Activated T-cell treated with anti-CD3 and anti-CD28 coated beads for 1 hour (primary cell): ENCODE results near the gene COLGALT1.

ENCODE experiments used
- DNase-seq: peaks from one replicate; pipeline ENCODE4 v3.0.0-alpha.2; 2020; ENCODE audit warnings: low read depth

The COLGALT1 gene

DNA sequence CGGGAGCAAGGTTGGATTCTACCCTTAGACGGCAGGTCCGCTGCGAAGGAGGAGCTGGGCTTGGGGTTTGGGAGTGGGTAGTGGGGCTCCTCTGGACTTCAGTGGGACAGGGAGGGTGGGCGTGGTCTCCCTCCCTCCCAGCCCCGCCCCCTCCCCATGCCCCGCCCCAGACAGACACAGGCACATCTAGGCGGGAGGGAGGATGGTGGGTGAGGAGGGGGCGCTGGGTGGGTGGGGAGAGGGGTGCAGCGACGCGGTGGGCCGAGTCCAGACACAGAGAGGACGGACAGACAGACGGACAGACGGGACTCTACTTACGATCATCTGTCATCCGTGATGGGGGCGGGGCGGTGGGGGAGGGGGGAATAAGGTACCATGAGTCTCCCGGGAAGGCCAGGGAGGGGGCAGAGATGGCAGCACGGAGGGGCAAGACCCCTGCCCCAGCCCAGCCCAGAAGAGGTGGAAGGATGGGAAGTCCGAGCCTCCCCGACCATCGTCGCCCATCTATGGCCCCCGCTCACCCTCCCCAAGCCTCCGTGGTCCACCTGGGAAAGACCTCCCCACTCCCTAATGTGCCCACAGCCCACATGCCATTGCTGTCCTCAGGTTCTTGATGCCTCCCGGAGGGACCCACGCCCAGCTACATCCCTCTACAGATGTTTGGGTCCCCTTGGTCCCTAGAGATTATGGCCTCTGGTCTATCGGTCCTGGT lies 67.9 kb downstream of the COLGALT1 start:
- DNase-seq = no peak

- no peak for DNase-seq
These were observed 69.0 kb downstream of the COLGALT1 start for GRCh38 chr19:17624314-17624991.

DNA sequence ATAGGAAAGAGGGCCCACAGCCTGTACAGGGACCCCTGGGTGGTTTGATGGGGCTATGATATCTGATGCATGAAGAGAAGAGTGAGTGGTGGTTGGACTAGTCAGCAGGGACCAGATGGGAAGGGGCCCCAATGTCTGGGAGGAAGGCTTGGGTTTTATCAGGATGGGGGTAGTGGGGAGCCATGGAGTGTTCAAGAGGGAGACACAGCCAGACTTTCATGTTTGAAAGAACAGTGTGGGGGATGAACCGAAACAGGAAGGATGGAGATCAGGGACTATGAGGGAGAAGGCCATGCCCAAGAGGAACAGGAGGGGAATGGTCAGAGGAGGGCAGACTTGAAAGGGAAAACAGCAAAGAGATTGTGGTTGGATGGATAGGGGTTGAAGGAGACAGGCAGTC lies 69.6 kb downstream of the COLGALT1 start:
- no peak for DNase-seq

DNA sequence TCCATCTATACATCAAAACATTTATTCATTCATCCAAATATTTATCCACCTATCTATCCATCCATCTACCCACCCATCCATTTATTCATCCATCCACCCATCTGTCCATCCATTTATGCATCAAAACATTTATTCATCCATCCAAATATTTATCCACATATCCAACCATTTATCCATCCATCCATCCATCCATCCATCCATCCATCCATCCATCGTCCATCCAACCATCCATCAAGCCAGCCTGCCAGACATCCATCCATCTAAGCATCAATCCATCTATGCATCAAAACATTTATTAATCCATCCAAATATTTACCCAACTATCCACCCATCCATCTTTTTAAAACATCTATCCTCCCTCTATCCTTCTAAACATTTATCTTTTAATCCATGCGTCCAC lies 70.5 kb downstream of the COLGALT1 start:
- no peak for DNase-seq

DNA sequence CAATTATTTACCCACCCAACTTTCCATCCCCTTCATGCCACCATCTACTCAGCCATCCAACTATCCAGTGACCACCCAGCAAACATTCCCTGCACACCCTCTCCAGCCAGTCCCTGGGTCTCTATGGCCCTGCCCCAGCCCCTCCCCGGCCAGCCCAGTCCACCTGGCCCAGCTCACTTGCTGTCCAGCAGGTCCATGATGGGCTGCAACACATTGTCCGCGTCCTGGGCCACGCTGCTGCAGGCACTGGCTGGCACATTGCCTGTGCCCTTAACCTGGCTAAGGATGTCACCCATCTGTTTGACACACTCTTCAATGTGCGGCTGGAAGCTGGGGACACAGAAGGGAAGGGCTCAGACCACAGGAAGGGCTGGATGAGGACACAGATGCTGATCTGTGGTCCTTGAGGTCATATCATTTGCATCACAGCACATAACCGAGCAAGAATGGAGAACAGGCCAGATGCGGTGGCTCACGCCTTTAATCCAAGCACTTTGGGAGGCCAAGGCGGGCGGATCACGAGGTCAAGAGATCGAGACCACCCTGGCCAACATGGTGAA lies 71.1 kb downstream of the COLGALT1 start:
- no peak for DNase-seq

DNA sequence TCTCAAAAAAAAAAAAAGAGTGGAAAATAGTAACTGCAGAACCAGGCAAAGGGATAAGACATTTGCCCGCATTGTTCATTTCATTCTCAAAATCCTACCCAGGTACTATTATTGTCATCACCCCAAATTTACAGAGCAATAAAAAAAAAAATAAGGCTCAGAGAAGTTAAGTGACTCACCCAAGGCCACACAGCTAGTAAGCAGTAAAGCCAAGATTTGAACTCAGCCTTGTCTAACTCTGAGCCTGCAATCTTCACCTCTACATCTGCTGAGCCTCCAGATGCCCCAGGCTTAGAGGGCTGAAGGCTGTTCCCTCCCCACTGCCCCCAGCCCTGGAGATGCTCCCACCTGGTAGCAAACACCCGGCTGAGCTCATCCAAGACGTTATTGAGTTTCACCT lies 71.7 kb downstream of the COLGALT1 start:
- DNase-seq = no peak

GRCh38 chr19:17627921-17628320 lies 72.5 kb downstream of the COLGALT1 start:
- DNase-seq = no peak

DNA sequence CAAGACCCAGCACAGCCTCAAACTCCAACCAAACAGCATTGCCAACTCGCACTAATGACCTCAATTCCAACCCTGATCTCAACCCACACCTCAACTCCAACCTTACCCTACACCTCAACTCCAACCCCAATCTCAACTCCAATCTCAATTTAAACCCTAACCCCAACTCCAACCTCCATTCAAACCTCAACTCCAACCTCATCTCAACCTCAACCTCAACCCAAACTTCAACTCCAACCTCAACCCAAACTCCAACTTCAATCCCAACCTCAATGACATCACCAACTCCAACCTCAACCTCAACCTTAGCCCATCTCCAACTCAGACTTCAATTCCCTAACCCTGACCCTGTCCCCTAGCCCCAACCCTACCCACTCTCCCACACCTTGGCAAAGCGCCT lies 74.3 kb downstream of the COLGALT1 start:
- no peak for DNase-seq

DNA sequence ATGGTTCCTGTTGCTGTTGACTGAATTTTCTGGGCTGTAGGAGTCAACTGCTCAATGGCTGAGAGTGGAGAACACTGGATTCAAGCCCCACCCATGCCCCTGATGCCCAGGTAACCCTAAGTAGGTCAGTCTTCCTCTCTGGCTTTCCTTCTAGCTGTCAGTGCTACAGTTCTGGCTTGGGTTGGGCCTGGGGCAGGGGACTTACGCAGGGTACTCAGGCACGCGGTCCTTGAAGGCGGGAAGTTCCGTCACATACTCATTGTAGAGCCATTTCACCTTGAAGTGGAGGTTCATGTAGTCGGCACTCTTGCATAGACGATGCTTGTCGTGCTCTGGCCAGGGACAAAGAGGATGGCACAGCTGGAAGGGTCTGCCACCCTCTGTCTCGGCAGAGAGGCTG lies 77.1 kb downstream of the COLGALT1 start:
- no peak for DNase-seq
